ENCODE data around the gene MACROD2. TPM values are rescaled to one million over a fixed set of nuclear protein-coding genes. Genes with fewer than 3 reads are reported as not detected.

The MACROD2 gene
- polyA plus RNA-seq, 1 donor (not counting 4 experiments of a cell fraction or from before 2014, with no cell fraction given): 0.71 TPM

- dilution Hi-C loops (cut with MboI; ENCODE audit: extremely low pct_ligation_motif_present, low sequenced_read_pairs): no loop called here
- H3K27ac ChIP-seq (ENCODE audit: control insufficient read depth, insufficient read depth, low read length): no peak overlapping the region
- DNase-seq (ENCODE audit: low read depth, low spot score) (no peak), FAIRE-seq (no peak)
- no peak overlapping the region for H3K9ac ChIP-seq (ENCODE audit: control insufficient read depth, extremely low read depth, insufficient read depth, low read length)
- no peaks in the 10 kb centered on the region for H3K4me1 ChIP-seq (ENCODE audit: control insufficient read depth, extremely low read depth, insufficient read depth, low read length)
- H3K4me2 ChIP-seq (ENCODE audit: control insufficient read depth, extremely low read depth, insufficient read depth, low read depth, low read length): no peak overlapping the region
- no peaks in the 10 kb centered on the region for H4K20me1 ChIP-seq (ENCODE audit: control insufficient read depth, extremely low read depth, insufficient read depth, low read length)
- no peaks in the 10 kb centered on the region for H3K79me2 ChIP-seq (ENCODE audit: control insufficient read depth, insufficient read depth, low read length)
- TF ChIP-seq CTCF (optimal IDR thresholded peaks at IDR 0.05 in 1 of 3, IDR thresholded peaks at IDR 0.05 in 1 of 3, conservative IDR thresholded peaks at IDR 0.05 in 1 of 3; ENCODE audit: extremely low read depth in 1 of 3, insufficient read depth in 2 of 3, low read length in 3 of 3): no peak
- no peak for TF ChIP-seq EZH2 (IDR thresholded peaks at IDR 0.05; ENCODE audit: low read length)
- H2AFZ ChIP-seq (ENCODE audit: control insufficient read depth, low read length): no peak overlapping the region
- no peaks in the 10 kb centered on the region for H3K9me1 ChIP-seq (ENCODE audit: control insufficient read depth, extremely low read depth, insufficient read depth, low read length)
- no peaks in the 10 kb centered on the region for H3K36me3 ChIP-seq (ENCODE audit: control insufficient read depth in 2 of 2, extremely low read depth in 1 of 2, insufficient read depth in 2 of 2, low read length in 2 of 2)
- no peak overlapping the region for H3K4me3 ChIP-seq (ENCODE audit: control insufficient read depth in 2 of 3, extremely low read depth in 1 of 3, insufficient read depth in 2 of 3, low read depth in 1 of 3, low read length in 3 of 3)
- no peaks in the 10 kb centered on the region for H3K9me3 ChIP-seq (ENCODE audit: control insufficient read depth, low read depth, low read length)
- no peaks in the 10 kb centered on the region for H3K27me3 ChIP-seq (ENCODE audit: control insufficient read depth, extremely low read depth, insufficient read depth, low read length)
Measured at GRCh38 chr20:13953227-13953626, 42.1 kb upstream of the MACROD2 start.

- DNase-seq (ENCODE audit: low read depth, low spot score) (no peak), FAIRE-seq (no peak)
- Histone ChIP-seq H3K4me1 (ENCODE audit: control insufficient read depth, extremely low read depth, insufficient read depth, low read length) (no peaks in the 10 kb centered on the region), H3K9me1 (ENCODE audit: control insufficient read depth, extremely low read depth, insufficient read depth, low read length) (no peaks in the 10 kb centered on the region), H3K9ac (ENCODE audit: control insufficient read depth, extremely low read depth, insufficient read depth, low read length) (no peak overlapping the region), H3K27me3 (ENCODE audit: control insufficient read depth, extremely low read depth, insufficient read depth, low read length) (no peaks in the 10 kb centered on the region), H3K4me3 (ENCODE audit: control insufficient read depth in 2 of 3, extremely low read depth in 1 of 3, insufficient read depth in 2 of 3, low read depth in 1 of 3, low read length in 3 of 3) (no peak overlapping the region), H3K9me3 (ENCODE audit: control insufficient read depth, low read depth, low read length) (no peaks in the 10 kb centered on the region), H3K36me3 (ENCODE audit: control insufficient read depth in 2 of 2, extremely low read depth in 1 of 2, insufficient read depth in 2 of 2, low read length in 2 of 2) (no peaks in the 10 kb centered on the region), H3K79me2 (ENCODE audit: control insufficient read depth, insufficient read depth, low read length) (no peaks in the 10 kb centered on the region), H3K27ac (ENCODE audit: control insufficient read depth, insufficient read depth, low read length) (no peak overlapping the region), H2AFZ (ENCODE audit: control insufficient read depth, low read length) (no peak overlapping the region), H4K20me1 (ENCODE audit: control insufficient read depth, extremely low read depth, insufficient read depth, low read length) (no peaks in the 10 kb centered on the region), H3K4me2 (ENCODE audit: control insufficient read depth, extremely low read depth, insufficient read depth, low read depth, low read length) (no peak overlapping the region)
- dilution Hi-C loops (cut with MboI; ENCODE audit: extremely low pct_ligation_motif_present, low sequenced_read_pairs): no loop called here
- no peak for TF ChIP-seq EZH2 (IDR thresholded peaks at IDR 0.05; ENCODE audit: low read length)
- TF ChIP-seq CTCF (optimal IDR thresholded peaks at IDR 0.05 in 1 of 3, IDR thresholded peaks at IDR 0.05 in 1 of 3, conservative IDR thresholded peaks at IDR 0.05 in 1 of 3; ENCODE audit: extremely low read depth in 1 of 3, insufficient read depth in 2 of 3, low read length in 3 of 3): no peak
Measured at GRCh38 chr20:13960119-13960518, 35.2 kb upstream of the MACROD2 start.
